ENCODE measurements around the gene ERBB2. TPM values are rescaled to one million over a fixed set of nuclear protein-coding genes. Genes with fewer than 3 reads are reported as not detected.

Gene ERBB2
- total RNA-seq, 2 donors from 2014 or later: 110 to 133 TPM

DNA sequence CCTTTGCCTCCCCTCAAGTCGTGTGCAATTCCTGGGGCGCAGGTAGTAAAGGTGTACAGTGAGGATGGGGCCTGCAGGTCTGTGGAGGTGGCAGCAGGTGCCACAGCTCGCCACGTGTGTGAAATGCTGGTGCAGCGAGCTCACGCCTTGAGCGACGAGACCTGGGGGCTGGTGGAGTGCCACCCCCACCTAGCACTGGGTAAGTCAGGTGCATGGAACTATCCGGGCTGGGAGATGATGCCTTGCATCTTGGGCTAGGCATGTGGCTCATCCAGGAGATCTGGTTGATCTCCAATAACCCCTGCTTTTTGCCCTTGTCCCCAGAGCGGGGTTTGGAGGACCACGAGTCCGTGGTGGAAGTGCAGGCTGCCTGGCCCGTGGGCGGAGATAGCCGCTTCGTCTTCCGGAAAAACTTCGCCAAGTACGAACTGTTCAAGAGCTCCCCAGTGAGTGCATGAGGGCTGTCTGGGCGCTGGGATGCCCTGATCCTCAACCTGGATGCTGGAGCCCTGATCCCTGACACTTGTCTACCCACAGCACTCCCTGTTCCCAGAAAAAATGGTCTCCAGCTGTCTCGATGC is 43.1 kb downstream of the ERBB2 start:
- H3K4me3 ChIP-seq (ENCODE audit: low read length): no peak overlapping the region
- Mint-ChIP-seq H3K27me3 (ENCODE audit: insufficient read depth) (no peaks in the 10 kb centered on the region), H3K4me3 (no peak overlapping the region), H3K9me3 (no peaks in the 10 kb centered on the region), H3K36me3 (ENCODE audit: low read depth) (peaks cover 43% of the 10 kb centered on the region), H3K4me1 (peaks cover 19% of the 10 kb centered on the region), H3K27ac (no peak overlapping the region)
- H3K4me1 ChIP-seq (ENCODE audit: control insufficient read depth, insufficient read depth, low read length): peaks cover 5% of the 10 kb centered on the region
- H3K36me3 ChIP-seq (ENCODE audit: control insufficient read depth, insufficient read depth, low read length): peaks cover 13% of the 10 kb centered on the region
- no peak overlapping the region for H3K9ac ChIP-seq (ENCODE audit: extremely low read depth, low read length, poor library complexity, severe bottlenecking)
- no peaks in the 10 kb centered on the region for H3K27me3 ChIP-seq (ENCODE audit: control insufficient read depth, insufficient read depth, low read length, poor library complexity, severe bottlenecking)
- H3K27ac ChIP-seq (ENCODE audit: low read depth, low read length): no peak overlapping the region
- H3K9me3 ChIP-seq (ENCODE audit: control insufficient read depth, low read length): no peaks in the 10 kb centered on the region
- DNase-seq: no peak
- 92 to 94% methylated on average over 21 of the region's 21 CpGs for WGBS, 2 experiments (ENCODE audit: insufficient coverage in 1 of 2, insufficient read length in 1 of 2)
- TF ChIP-seq, protein P1, sequence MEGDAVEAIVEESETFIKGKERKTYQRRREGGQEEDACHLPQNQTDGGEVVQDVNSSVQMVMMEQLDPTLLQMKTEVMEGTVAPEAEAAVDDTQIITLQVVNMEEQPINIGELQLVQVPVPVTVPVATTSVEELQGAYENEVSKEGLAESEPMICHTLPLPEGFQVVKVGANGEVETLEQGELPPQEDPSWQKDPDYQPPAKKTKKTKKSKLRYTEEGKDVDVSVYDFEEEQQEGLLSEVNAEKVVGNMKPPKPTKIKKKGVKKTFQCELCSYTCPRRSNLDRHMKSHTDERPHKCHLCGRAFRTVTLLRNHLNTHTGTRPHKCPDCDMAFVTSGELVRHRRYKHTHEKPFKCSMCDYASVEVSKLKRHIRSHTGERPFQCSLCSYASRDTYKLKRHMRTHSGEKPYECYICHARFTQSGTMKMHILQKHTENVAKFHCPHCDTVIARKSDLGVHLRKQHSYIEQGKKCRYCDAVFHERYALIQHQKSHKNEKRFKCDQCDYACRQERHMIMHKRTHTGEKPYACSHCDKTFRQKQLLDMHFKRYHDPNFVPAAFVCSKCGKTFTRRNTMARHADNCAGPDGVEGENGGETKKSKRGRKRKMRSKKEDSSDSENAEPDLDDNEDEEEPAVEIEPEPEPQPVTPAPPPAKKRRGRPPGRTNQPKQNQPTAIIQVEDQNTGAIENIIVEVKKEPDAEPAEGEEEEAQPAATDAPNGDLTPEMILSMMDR (conservative IDR thresholded peaks at IDR 0.05): no peak

DNA sequence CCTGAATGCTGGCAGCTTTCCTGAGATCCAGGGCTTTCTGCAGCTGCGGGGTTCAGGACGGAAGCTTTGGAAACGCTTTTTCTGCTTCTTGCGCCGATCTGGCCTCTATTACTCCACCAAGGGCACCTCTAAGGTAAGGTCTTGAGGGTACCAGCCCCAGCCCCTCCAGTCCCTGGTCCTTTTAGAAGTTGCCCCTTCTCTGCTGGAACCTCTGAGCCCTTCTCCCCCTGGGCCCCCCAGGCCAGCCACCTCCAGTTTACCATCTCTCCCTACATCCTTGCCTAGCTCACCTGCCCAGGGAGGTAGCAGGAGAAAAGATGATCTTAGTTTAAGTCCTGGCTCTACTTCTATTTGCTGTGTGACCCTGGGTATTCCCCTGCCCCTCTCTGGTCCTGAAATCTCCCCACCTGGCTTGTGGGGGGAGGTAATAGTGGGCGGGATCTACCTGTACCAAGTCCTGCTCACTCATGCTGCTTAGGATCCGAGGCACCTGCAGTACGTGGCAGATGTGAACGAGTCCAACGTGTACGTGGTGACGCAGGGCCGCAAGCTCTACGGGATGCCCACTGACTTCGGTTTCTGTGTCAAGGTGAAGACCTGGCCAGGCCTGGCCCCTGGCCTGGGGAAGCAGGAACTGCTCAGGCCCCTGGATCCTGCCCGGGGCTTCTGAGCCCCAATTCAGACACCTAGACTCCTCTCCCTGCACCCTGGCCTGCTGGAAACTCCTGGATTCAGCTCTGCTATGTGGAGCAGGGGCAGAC is 44.4 kb downstream of the ERBB2 start:
- DNase-seq: no peak
- H3K27ac ChIP-seq (ENCODE audit: low read depth, low read length): no peak overlapping the region
- no peaks in the 10 kb centered on the region for H3K9me3 ChIP-seq (ENCODE audit: control insufficient read depth, low read length)
- Mint-ChIP-seq H3K4me1 (peaks cover 19% of the 10 kb centered on the region), H3K27me3 (ENCODE audit: insufficient read depth) (no peaks in the 10 kb centered on the region), H3K36me3 (ENCODE audit: low read depth) (peaks cover 44% of the 10 kb centered on the region), H3K9me3 (no peaks in the 10 kb centered on the region), H3K4me3 (no peak overlapping the region), H3K27ac (no peak overlapping the region)
- H3K36me3 ChIP-seq (ENCODE audit: control insufficient read depth, insufficient read depth, low read length): peaks cover 13% of the 10 kb centered on the region
- no peak overlapping the region for H3K9ac ChIP-seq (ENCODE audit: extremely low read depth, low read length, poor library complexity, severe bottlenecking)
- TF ChIP-seq, protein P1 (conservative IDR thresholded peaks at IDR 0.05): no peak
- peaks cover 5% of the 10 kb centered on the region for H3K4me1 ChIP-seq (ENCODE audit: control insufficient read depth, insufficient read depth, low read length)
- WGBS, 2 experiments (ENCODE audit: insufficient coverage in 1 of 2, insufficient read length in 1 of 2): 96% methylated on average over 16 of the region's 16 CpGs
- H3K27me3 ChIP-seq (ENCODE audit: control insufficient read depth, insufficient read depth, low read length, poor library complexity, severe bottlenecking): no peaks in the 10 kb centered on the region
- no peak overlapping the region for H3K4me3 ChIP-seq (ENCODE audit: low read length)

DNA sequence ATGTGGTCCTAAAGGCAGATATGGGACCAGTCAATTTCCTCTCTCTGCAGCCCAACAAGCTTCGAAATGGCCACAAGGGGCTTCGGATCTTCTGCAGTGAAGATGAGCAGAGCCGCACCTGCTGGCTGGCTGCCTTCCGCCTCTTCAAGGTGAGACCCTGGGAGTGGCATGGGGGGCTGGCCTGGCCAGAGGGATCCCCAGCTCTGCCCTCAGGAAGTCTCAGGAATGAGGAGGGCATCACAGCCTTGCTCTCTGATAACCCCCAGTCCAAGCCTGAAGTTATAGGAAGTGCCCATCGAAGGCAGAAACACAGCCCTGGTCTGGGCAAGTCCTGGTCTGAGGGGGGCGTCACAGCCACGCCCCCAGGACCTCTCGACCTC is 45.0 kb downstream of the ERBB2 start:
- Mint-ChIP-seq H3K36me3 (ENCODE audit: low read depth) (peaks cover 44% of the 10 kb centered on the region), H3K9me3 (no peaks in the 10 kb centered on the region), H3K27me3 (ENCODE audit: insufficient read depth) (no peaks in the 10 kb centered on the region), H3K4me3 (no peak overlapping the region), H3K27ac (no peak overlapping the region), H3K4me1 (peaks cover 18% of the 10 kb centered on the region)
- H3K36me3 ChIP-seq (ENCODE audit: control insufficient read depth, insufficient read depth, low read length): peaks cover 13% of the 10 kb centered on the region
- no peaks in the 10 kb centered on the region for H3K27me3 ChIP-seq (ENCODE audit: control insufficient read depth, insufficient read depth, low read length, poor library complexity, severe bottlenecking)
- no peak overlapping the region for H3K4me3 ChIP-seq (ENCODE audit: low read length)
- DNase-seq: no peak
- 89 to 93% methylated on average over 4 to 8 of the region's 8 CpGs for WGBS, 2 experiments (ENCODE audit: insufficient coverage in 1 of 2, insufficient read length in 1 of 2)
- no peak overlapping the region for H3K27ac ChIP-seq (ENCODE audit: low read depth, low read length)
- peaks cover 5% of the 10 kb centered on the region for H3K4me1 ChIP-seq (ENCODE audit: control insufficient read depth, insufficient read depth, low read length)
- TF ChIP-seq, protein P1 (conservative IDR thresholded peaks at IDR 0.05): no peak
- no peaks in the 10 kb centered on the region for H3K9me3 ChIP-seq (ENCODE audit: control insufficient read depth, low read length)
- H3K9ac ChIP-seq (ENCODE audit: extremely low read depth, low read length, poor library complexity, severe bottlenecking): no peak overlapping the region
